ENCODE measurements around the gene MYO15A. TPM values are rescaled to one million over a fixed set of nuclear protein-coding genes. Genes with fewer than 3 reads are reported as not detected.

MYO15A gene
- total RNA-seq, 1 experiment from 2014 or later, result 2.8 TPM

- TF ChIP-seq CTCF (IDR thresholded peaks at IDR 0.05 in 2 of 3, conservative IDR thresholded peaks at IDR 0.05 in 1 of 3; ENCODE audit: borderline replicate concordance in 1 of 3, insufficient read depth in 1 of 3, low read depth in 2 of 3, low read length in 2 of 3) (no peak), CBX3 (IDR thresholded peaks at IDR 0.05; ENCODE audit: low read depth) (no peak), YY1 (IDR thresholded peaks at IDR 0.05; ENCODE audit: extremely low read depth, insufficient replicate concordance, low read depth, low read length) (no peak), RAD21 (IDR thresholded peaks at IDR 0.05; ENCODE audit: low read depth) (no peak), REST (IDR thresholded peaks at IDR 0.05; ENCODE audit: low read depth) (no peak), ZNF274 (IDR thresholded peaks at IDR 0.05; ENCODE audit: low read depth, low read length) (no peak), JUND (IDR thresholded peaks at IDR 0.05) (no peak), CEBPB (IDR thresholded peaks at IDR 0.05; ENCODE audit: low read depth) (no peak)
Observed at GRCh38 chr17:18094409-18094807, 14.1 kb upstream of the MYO15A start (continued).

- DNase-seq (ENCODE audit: low read depth, low spot score) (no peak), ATAC-seq (no peak)
- RAD21 ChIA-PET (ENCODE audit: low non-redundant PET in 1 of 2, low total read pairs in 2 of 2, uncharacterized antibody in 2 of 2, unreplicated experiment in 2 of 2), result no interaction called here
- H3K27me3 ChIP-seq (ENCODE audit: insufficient read depth, low read length), result no peaks in the 10 kb centered on the region
- intact Hi-C loops (cut with micrococcal nuclease), result no loop called here
- H3K27ac ChIP-seq (ENCODE audit: low read depth, low read length), result no peak overlapping the region
- no peaks in the 10 kb centered on the region for H3K9me2 ChIP-seq (ENCODE audit: insufficient read depth)
- no peaks in the 10 kb centered on the region for H4K20me1 ChIP-seq (ENCODE audit: insufficient read depth)
- H3K36me3 ChIP-seq (ENCODE audit: control insufficient read depth in 1 of 2, insufficient read depth in 2 of 2, low read length in 2 of 2), result peaks cover 24 to 27% of the 10 kb centered on the region in 2 experiments; a peak in 3 of 4 replicates
- H3K4me3 ChIP-seq (replicated peaks in 1 of 2; ENCODE audit: low read depth in 1 of 2, low read length in 2 of 2), result no peak overlapping the region
- H3K9me3 ChIP-seq (ENCODE audit: control insufficient read depth in 1 of 2, insufficient read depth in 1 of 2, low read depth in 1 of 2, low read length in 2 of 2), result no peaks in the 10 kb centered on the region
- CTCF ChIA-PET, result no interaction called here
- peaks cover 5% of the 10 kb centered on the region; the same call in 1 of the 2 replicates for H3K79me2 ChIP-seq (ENCODE audit: insufficient read depth, low read length)
- POLR2A ChIA-PET, result no interaction called here
- H3K9ac ChIP-seq (ENCODE audit: low read length), result no peak overlapping the region
- H2AFZ ChIP-seq (ENCODE audit: low read depth, low read length, poor library complexity, severe bottlenecking), result no peak overlapping the region
- no peak overlapping the region for H3K4me2 ChIP-seq (ENCODE audit: low read length)
- no peaks in the 10 kb centered on the region for H3K4me1 ChIP-seq (ENCODE audit: control insufficient read depth in 1 of 2, insufficient read depth in 2 of 2, low read length in 2 of 2)
- no TSS peak for BruUV-seq (replicated peaks)
- TF ChIP-seq ELF1 (IDR thresholded peaks at IDR 0.05; ENCODE audit: borderline replicate concordance, low read depth) (no peak), EGR1 (IDR thresholded peaks at IDR 0.05; ENCODE audit: low read depth) (no peak), SP1 (IDR thresholded peaks at IDR 0.05; ENCODE audit: low read depth) (no peak), CEBPB (IDR thresholded peaks at IDR 0.05; ENCODE audit: low read depth) (no peak), ZBTB33 (IDR thresholded peaks at IDR 0.05; ENCODE audit: extremely low read depth, insufficient replicate concordance, low read length) (no peak), ZNF274 (IDR thresholded peaks at IDR 0.05; ENCODE audit: low read depth, low read length) (no peak), MAX (IDR thresholded peaks at IDR 0.05) (no peak), EZH2 (IDR thresholded peaks at IDR 0.05) (no peak), YY1 (IDR thresholded peaks at IDR 0.05; ENCODE audit: extremely low read depth, insufficient replicate concordance, low read depth, low read length) (no peak), ATF3 (IDR thresholded peaks at IDR 0.05) (no peak)
Observed at GRCh38 chr17:18099516-18099915, 9.0 kb upstream of the MYO15A start.

Data from HCT116 (cell line).